Tibial nerve (tissue), 3 donors: Measurements from ENCODE around the gene RANBP17.

Experiments used
- POLR2A ChIP-seq, 2 donors: fragments of 450-650 bp; IDR thresholded peaks; one replicate each; pipeline ENCODE4 v1.6.1; 2017; ENCODE audit warnings: antibody characterized with exemption in 2 of 2, mild to moderate bottlenecking in 2 of 2, moderate library complexity in 2 of 2
- TF ChIP-seq, protein P1 (sequence below), 5 experiments: fragments of 200-600 bp in 3 of 5; fragments of 450-650 bp in 2 of 5; sonication (generic) in 3 of 5; IDR thresholded peaks; one replicate each; pipeline ENCODE4 v1.5.1; 2016 to 2019; ENCODE audit warnings: antibody characterized with exemption in 5 of 5, mild to moderate bottlenecking in 3 of 5, moderate library complexity in 2 of 5

DNA sequence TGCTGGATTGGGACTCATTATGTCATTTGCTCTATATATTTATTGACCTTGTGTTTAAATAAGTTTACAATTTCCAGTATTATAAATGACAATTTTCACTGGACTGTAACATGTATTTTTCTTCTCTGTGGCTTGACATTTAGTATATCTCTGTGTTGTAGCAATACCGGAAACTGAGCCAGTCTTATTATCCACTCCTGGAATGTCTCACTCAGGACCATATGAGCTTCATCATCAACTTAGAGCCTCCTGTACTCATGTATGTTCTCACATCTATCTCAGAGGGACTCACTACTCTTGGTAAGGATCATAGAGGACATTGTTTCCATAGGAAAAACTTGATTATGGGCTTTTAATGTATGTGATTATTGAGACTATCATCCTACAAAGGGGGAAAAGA lies 380.7 kb downstream of the RANBP17 start:
- TF ChIP-seq POLR2A (IDR thresholded peaks at IDR 0.05) = no peak
- TF ChIP-seq, protein P1, sequence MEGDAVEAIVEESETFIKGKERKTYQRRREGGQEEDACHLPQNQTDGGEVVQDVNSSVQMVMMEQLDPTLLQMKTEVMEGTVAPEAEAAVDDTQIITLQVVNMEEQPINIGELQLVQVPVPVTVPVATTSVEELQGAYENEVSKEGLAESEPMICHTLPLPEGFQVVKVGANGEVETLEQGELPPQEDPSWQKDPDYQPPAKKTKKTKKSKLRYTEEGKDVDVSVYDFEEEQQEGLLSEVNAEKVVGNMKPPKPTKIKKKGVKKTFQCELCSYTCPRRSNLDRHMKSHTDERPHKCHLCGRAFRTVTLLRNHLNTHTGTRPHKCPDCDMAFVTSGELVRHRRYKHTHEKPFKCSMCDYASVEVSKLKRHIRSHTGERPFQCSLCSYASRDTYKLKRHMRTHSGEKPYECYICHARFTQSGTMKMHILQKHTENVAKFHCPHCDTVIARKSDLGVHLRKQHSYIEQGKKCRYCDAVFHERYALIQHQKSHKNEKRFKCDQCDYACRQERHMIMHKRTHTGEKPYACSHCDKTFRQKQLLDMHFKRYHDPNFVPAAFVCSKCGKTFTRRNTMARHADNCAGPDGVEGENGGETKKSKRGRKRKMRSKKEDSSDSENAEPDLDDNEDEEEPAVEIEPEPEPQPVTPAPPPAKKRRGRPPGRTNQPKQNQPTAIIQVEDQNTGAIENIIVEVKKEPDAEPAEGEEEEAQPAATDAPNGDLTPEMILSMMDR (IDR thresholded peaks at IDR 0.05) = no peak
